ENCODE measurements around the gene LYRM4. TPM values are rescaled to one million over a fixed set of nuclear protein-coding genes. Genes with fewer than 3 reads are reported as not detected.

LYRM4 gene
- total and polyA plus RNA-seq, 2 experiments from 2014 or later = 51.0 to 62.0 TPM

DNA sequence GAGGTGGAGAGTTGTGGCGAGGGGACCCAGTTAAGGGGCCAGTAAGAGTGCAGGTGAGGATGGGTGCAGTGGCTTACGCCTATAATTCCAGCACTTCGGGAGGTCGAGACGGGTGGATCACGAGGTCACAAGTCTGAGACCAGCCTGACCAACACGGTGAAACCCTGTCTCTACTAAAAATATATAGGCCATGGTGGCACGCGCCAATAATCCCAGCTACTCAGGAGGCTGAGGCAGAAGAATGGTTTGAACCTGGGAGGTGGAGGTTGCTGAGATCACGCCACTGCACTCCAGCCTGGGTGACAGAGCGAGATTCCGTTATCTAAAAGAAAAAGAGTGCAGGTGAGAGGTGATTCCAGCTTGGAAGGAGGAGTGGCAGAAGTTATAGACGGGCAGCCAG lies 147.7 kb downstream of the LYRM4 start (continued):
- TF ChIP-seq, protein P1, sequence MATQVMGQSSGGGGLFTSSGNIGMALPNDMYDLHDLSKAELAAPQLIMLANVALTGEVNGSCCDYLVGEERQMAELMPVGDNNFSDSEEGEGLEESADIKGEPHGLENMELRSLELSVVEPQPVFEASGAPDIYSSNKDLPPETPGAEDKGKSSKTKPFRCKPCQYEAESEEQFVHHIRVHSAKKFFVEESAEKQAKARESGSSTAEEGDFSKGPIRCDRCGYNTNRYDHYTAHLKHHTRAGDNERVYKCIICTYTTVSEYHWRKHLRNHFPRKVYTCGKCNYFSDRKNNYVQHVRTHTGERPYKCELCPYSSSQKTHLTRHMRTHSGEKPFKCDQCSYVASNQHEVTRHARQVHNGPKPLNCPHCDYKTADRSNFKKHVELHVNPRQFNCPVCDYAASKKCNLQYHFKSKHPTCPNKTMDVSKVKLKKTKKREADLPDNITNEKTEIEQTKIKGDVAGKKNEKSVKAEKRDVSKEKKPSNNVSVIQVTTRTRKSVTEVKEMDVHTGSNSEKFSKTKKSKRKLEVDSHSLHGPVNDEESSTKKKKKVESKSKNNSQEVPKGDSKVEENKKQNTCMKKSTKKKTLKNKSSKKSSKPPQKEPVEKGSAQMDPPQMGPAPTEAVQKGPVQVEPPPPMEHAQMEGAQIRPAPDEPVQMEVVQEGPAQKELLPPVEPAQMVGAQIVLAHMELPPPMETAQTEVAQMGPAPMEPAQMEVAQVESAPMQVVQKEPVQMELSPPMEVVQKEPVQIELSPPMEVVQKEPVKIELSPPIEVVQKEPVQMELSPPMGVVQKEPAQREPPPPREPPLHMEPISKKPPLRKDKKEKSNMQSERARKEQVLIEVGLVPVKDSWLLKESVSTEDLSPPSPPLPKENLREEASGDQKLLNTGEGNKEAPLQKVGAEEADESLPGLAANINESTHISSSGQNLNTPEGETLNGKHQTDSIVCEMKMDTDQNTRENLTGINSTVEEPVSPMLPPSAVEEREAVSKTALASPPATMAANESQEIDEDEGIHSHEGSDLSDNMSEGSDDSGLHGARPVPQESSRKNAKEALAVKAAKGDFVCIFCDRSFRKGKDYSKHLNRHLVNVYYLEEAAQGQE (IDR thresholded peaks at IDR 0.05; ENCODE audit: unreplicated experiment) = no peak
- TF ChIP-seq EZH2phosphoT487 (IDR thresholded peaks at IDR 0.05; ENCODE audit: unreplicated experiment) (no peak), POLR2AphosphoS5 (IDR thresholded peaks at IDR 0.05; ENCODE audit: low read depth) (no peak), STAT1 (IDR thresholded peaks at IDR 0.05; ENCODE audit: unreplicated experiment) (no peak)

- peaks cover 6% of the 10 kb centered on the region for H3K27me3 Mint-ChIP-seq (ENCODE audit: insufficient read depth, low read depth, poor library complexity)
- H3K4me3 Mint-ChIP-seq = no peak overlapping the region
- no peak for ATAC-seq
Observed at GRCh38 chr6:5112066-5112799, 148.5 kb downstream of the LYRM4 start.

DNA sequence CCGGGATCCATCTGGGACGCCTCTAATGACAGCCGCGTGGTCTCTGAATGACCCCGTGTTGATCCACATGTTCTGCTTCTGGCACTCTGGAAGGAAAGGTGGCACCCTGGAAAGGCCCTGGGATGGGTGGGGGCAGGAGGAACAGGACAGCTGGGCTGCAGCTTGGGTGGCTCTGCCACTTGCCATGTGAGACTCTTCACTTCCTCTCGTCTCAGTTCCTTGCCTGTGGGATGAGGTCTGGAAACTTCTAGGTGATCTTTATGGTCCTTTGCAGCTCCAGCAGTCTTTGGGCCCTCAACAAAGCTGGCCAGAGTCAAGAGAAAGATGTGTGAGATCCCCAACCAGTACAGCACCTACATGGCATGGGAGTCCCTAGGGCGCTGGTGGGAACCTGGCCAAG lies 149.1 kb downstream of the LYRM4 start:
- Mint-ChIP-seq H3K4me1 (peaks cover 6% of the 10 kb centered on the region), H3K4me3 (no peak overlapping the region), H3K27me3 (ENCODE audit: insufficient read depth, low read depth, poor library complexity) (peaks cover 6% of the 10 kb centered on the region), H3K27ac (no peak overlapping the region), H3K36me3 (ENCODE audit: low read depth) (peaks cover 3% of the 10 kb centered on the region; the same call in 1 of the 3 replicates), H3K9me3 (no peaks in the 10 kb centered on the region; the same call in 2 of the 3 replicates)
- Histone ChIP-seq H3K27ac (ENCODE audit: low read depth) (no peak overlapping the region), H3K4me1 (ENCODE audit: insufficient read depth) (no peaks in the 10 kb centered on the region), H4K20me1 (replicated peaks; ENCODE audit: insufficient read depth) (0 out of 2 replicates have a peak, but pooled peaks cover 5% of the 10 kb centered on the region), H3K4me3 (no peak overlapping the region), H2AFZ (no peak overlapping the region), H3K79me2 (replicated peaks; ENCODE audit: insufficient read depth) (no peaks in the 10 kb centered on the region), H3K4me2 (no peak overlapping the region), H3K27me3 (ENCODE audit: insufficient read depth) (no peaks in the 10 kb centered on the region), H3F3A (replicated peaks; ENCODE audit: low read depth) (no peaks in the 10 kb centered on the region), H3K9me2 (ENCODE audit: insufficient read depth) (no peaks in the 10 kb centered on the region), H3K36me3 (ENCODE audit: insufficient read depth) (no peaks in the 10 kb centered on the region)
- no peak for DNase-seq (ENCODE audit: low spot score)
- no peak for ATAC-seq
- TF ChIP-seq, protein P1 (IDR thresholded peaks at IDR 0.05; ENCODE audit: unreplicated experiment) = no peak
- TF ChIP-seq STAT1 (IDR thresholded peaks at IDR 0.05; ENCODE audit: unreplicated experiment) (no peak), ZNF331 (CRISPR knock-in tag; IDR thresholded peaks at IDR 0.05; ENCODE audit: low read depth) (no peak), ZNF114 (CRISPR knock-in tag; IDR thresholded peaks at IDR 0.05) (no peak)
- TF ChIP-seq, protein P2, sequence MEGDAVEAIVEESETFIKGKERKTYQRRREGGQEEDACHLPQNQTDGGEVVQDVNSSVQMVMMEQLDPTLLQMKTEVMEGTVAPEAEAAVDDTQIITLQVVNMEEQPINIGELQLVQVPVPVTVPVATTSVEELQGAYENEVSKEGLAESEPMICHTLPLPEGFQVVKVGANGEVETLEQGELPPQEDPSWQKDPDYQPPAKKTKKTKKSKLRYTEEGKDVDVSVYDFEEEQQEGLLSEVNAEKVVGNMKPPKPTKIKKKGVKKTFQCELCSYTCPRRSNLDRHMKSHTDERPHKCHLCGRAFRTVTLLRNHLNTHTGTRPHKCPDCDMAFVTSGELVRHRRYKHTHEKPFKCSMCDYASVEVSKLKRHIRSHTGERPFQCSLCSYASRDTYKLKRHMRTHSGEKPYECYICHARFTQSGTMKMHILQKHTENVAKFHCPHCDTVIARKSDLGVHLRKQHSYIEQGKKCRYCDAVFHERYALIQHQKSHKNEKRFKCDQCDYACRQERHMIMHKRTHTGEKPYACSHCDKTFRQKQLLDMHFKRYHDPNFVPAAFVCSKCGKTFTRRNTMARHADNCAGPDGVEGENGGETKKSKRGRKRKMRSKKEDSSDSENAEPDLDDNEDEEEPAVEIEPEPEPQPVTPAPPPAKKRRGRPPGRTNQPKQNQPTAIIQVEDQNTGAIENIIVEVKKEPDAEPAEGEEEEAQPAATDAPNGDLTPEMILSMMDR (conservative IDR thresholded peaks at IDR 0.05; ENCODE audit: low read depth in 2 of 2) = no peak

More at GRCh38 chr6:5112066-5112799, 148.5 kb downstream of the LYRM4 start:
- H3K4me1 ChIP-seq (ENCODE audit: insufficient read depth) = no peaks in the 10 kb centered on the region
- H3K27ac ChIP-seq (ENCODE audit: low read depth) = no peak overlapping the region
- no peak for DNase-seq (ENCODE audit: low spot score)
- H2AFZ ChIP-seq = no peak overlapping the region
- H3K4me3 ChIP-seq = no peak overlapping the region
- Mint-ChIP-seq H3K36me3 (ENCODE audit: low read depth) (peaks cover 3% of the 10 kb centered on the region; the same call in 1 of the 3 replicates), H3K27ac (no peak overlapping the region; the same call in 1 of the 2 replicates), H3K9me3 (no peaks in the 10 kb centered on the region; the same call in 2 of the 3 replicates), H3K4me1 (peaks cover under 1% of the 10 kb centered on the region; the same call in 1 of the 3 replicates)
- H3K27me3 ChIP-seq (ENCODE audit: insufficient read depth) = no peaks in the 10 kb centered on the region
- H3K9me2 ChIP-seq (ENCODE audit: insufficient read depth) = no peaks in the 10 kb centered on the region
- no peaks in the 10 kb centered on the region for H3F3A ChIP-seq (replicated peaks; ENCODE audit: low read depth)
- TF ChIP-seq EZH2 (IDR thresholded peaks at IDR 0.05; ENCODE audit: low read depth, unreplicated experiment) (no peak), ZNF114 (CRISPR knock-in tag; IDR thresholded peaks at IDR 0.05) (no peak)
- no peak overlapping the region for H3K4me2 ChIP-seq
- no peaks in the 10 kb centered on the region for H3K79me2 ChIP-seq (replicated peaks; ENCODE audit: insufficient read depth)
- H4K20me1 ChIP-seq (replicated peaks; ENCODE audit: insufficient read depth) = peaks cover 5% of the 10 kb centered on the region; the same call in 1 of the 2 replicates
- H3K36me3 ChIP-seq (ENCODE audit: insufficient read depth) = no peaks in the 10 kb centered on the region
